Measurements from ENCODE around the gene CTNNA3. TPM values are rescaled to one million over a fixed set of nuclear protein-coding genes. Genes with fewer than 3 reads are reported as not detected.
A peak's percentile ranks its signal among the peaks of the same experiment; 100 is the strongest.

The CTNNA3 gene
- total RNA-seq, 1 donor from 2014 or later = not detected

DNA sequence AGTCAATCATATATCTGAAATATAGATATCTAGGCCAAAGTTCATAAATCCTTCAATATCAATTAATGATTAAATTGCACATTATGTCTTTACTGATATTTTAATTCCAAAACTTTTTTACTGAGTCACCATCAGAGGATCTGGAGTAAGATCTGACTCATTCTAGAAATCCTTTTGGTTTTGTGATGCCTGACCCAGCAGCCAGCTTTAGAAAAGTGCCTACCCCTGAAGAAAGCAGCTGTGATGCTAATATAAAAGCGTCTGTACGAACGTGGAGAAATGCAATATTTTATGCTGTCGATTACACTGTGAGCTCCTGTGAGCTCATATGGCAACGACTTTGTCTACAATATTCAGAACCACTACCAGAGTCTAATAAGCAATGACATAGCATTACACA, 912.7 kb downstream of the CTNNA3 start:
- DNase-seq (ENCODE audit: extremely low read depth, low read depth, low spot score) = no peak

DNA sequence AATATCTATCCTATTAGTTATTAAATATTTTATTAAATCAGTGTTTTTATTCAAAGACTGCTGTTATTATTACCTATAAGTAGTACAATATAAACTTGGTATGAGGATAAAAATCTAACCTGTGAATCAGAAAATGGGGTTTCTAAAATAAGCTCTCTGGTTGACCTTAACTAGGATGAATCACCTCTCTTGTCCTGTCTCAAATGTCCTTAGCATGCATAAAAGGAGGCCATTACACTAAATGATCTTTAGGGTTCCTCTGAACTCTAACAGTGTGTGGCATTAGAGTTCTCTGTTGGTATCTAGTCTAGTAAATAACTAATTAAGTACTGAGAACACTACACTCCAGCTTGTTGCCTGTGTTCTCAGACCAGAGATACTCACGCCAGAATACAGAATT, 913.2 kb downstream of the CTNNA3 start:
- no peak for DNase-seq (ENCODE audit: extremely low read depth, low read depth, low spot score)

DNA sequence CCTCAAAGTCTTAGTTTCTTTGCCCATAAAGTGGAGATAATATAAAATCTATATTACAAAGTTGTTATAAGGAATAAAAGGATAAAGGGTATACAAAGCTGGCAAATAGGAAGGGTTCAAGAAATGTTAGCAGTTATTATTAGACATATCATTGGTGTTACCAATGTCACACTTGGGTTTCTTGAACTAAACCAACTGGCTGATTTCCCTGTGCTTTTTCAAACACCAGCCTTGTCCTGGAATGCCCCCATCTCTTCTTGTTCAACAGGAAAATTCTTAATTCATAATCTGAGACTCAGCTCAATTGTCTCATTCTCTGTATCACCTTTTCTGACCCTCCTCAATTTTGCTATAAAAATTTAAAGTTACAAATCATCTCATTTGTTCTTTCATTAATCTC, 913.9 kb downstream of the CTNNA3 start:
- DNase-seq (ENCODE audit: extremely low read depth, low read depth, low spot score) = no peak

DNA sequence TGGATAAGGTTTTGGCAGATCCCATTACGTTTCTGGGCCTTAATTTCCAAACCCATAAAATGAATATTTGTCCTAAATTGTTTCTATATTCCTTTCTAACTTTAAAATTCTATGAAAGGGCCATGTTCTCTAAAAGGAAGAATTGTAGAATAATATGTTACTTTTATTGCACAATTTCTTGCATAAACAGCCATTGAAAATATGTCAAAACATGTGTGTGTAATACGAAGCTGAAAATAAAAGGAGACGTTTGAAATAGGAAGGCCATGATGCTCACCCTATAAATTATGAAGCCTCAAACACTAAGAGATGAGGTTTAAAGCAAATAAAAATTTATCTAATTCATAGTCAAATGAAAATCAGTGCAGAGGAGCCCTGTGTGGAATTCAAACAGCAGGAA, 915.2 kb downstream of the CTNNA3 start:
- DNase-seq (ENCODE audit: extremely low read depth, low read depth, low spot score) = no peak

DNA sequence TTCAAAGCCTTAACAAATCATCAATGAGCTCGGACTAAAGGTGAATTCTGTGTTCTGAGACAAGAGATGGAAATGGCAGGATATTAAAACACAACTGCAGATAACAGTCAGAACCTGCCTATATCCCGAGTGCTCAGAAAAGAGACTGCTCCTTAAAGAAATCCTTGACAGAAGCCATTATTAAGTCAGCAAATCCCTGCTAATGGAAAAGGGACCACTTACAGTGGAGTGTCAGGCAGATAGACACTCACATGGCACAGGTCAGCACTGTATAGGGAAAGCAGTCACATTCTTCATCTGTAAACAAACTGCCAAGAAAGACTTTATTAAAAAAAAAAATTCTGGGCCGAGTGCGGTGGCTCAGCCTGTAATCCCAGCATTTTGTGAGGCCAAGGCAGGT, 917.6 kb downstream of the CTNNA3 start:
- DNase-seq (ENCODE audit: extremely low read depth, low read depth, low spot score) = no peak

DNA sequence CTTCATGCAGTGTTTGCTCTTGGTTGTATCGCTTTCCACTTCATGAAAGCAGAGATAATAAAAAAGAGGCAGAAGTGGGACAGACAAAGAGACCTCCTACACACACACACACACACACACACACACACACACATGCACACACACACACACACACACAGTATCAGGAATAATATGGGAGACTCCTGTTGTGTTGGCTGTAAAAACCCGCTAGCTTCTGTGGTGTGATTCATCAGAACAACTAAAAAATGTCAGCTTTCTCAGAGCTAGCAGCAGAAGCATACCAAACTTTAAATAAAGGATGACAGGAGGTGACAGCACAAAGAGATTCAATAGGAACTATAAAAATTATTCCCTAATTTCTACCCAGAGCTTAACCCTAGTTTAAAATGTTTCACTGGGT, 918.3 kb downstream of the CTNNA3 start:
- DNase-seq (ENCODE audit: extremely low read depth, low read depth, low spot score) = no peak

DNA sequence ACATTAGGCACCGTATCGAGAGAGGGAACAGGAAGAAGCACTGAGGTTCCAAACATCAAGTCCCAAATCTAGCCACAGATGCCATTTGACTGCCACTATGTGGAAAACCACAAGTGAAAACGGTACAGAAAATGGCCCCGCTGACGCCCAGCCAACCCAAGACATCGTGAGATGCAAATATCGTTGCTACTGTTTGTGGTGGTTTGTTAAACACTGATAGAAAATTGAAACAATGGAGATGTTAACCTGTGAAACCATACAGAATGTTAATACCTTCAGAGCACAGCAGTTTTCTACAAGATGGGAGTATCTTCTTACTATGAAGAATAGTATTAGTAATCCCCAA, 922.5 kb downstream of the CTNNA3 start:
- no peak for DNase-seq (ENCODE audit: extremely low read depth, low read depth, low spot score)

DNA sequence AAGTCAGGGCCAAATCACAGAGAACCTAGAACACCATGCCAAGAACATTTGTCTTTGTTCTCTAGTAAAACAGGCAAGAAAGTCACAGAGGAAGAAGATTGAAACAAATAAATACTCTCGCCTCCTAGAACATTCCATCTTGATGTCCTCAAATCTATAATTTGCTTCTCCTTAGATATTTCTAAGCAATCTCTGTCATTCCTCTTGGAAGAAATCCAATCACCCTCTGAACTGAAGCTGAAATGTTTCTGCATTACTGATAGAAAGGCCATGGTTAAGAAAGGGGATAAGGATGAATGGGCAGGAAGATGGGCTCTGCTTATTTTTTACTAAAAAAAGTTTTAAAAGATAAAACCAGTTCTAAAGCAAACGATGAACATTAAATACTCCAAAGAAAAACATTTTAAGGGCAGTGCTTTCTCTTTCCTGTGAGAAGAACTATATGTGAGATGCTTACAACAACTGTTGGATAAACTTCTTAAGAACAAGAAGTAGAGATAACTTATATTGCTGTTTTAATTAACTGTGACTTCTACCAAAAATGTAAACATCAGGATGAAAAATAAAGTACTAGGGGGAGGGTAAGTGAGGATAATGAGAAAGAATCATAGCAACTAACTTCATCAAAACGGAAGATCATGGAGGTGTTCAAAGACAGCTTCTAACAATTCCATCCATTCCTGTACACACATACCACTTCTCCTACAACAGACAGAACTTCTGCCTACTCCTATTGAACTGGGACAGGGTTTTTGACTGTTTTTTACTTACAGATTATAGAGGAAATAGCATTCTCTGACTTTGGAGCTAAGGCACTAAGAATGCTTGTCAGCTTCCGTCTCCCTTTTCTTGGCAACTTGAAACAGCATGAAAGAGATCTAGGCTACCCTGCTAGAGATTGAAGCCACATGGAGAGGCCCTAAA, 923.2 kb downstream of the CTNNA3 start:
- no peak for DNase-seq (ENCODE audit: extremely low read depth, low read depth, low spot score)

DNA sequence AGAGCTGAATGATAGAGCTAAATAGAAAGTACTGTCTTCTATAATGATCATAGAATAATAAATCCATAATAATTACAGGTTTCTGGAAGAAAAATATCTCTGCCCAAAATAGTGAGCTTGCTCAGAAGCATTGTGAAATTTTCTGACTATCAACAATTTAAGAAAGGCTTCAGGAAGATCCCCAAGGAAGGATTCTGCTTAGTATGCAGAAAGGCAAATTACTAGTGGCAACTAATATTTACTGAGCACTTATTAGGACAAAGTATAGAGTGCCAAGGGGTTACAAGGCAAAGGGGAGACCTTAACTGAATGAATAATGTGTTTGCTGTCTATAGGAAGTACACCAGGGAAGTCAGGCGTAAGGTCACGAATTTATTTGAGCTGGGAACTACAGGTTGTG, 928.3 kb downstream of the CTNNA3 start:
- no peak for DNase-seq (ENCODE audit: extremely low read depth, low read depth, low spot score)

DNA sequence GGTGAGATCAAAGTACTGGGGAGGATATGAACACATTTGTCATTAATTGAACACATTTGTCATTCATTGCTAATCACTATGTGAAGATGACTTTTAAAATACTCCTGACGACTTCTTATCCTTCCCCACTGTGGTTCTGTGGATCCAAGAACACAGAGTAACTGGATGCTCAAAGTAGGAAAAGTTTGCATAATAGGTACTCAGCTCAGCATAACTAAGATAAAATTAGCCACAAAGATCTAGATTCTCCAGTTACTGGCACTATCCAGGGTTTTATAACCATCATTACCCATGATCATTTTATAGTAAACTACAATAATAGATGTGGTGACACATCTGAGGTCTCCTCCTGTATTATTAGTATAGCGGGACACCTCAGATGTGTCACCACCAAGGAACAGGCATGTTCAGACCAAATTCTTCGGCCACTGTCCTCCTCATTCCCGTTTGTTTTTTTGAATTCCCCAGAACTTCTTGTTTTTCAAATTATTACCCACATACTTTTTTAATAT, 933.7 kb downstream of the CTNNA3 start:
- DNase-seq (ENCODE audit: extremely low read depth, low read depth, low spot score) = no peak

DNA sequence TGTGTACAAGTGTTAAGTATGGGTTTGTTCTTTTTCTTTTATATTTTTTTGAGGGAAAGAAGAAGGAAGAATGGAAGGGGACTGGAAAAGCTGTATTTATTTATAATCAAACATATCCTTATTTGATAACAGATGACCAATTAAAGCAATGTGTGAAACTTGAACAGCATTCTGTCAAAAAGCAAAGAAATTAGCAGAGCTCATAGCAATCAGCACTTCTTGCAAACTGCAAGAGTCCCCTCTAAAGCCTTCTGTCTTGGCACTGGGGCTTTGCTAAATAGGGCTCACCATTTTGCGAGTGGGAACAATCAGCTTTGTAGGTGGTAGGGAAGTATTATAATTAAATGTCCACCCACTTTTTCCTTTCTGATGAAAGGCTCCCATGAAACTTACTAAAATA, 935.1 kb downstream of the CTNNA3 start:
- DNase-seq (ENCODE audit: extremely low read depth, low read depth, low spot score) = no peak

DNA sequence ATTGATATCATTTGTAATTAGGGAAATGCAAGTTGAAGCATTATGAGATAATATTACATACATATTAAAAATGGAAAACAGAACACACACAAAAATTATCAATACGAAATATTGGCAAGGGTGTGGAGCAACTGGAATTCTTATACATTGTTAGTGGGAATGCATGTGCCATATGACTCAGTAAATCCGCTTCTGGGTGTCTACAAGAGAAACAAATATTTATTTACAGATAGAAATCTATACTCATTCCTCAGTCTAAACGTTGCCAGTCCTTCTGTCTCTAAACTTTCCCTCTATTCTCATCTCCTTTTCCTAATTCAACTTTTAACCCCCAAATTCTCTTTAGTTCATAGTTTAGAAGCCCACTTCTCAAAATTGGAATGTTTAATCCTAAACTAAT, 940.5 kb downstream of the CTNNA3 start:
- no peak for DNase-seq (ENCODE audit: extremely low read depth, low read depth, low spot score)

DNA sequence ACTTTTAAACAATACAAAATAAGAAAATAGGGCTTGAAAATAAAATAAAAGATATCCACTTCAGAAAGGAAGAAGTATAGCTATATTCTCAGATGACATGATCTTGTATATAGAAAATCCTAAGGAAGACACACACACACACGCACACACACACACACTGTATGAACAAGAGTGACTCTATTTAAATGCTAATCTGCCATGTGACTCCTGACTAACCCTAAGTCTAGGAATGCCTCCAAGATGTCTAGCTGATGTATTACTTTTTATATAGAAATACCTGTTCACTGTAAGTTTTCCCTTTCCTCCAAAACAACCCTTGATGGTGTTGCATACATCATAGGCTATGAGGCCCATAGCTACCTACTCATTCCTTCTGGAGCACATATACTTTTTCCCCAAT, 943.3 kb downstream of the CTNNA3 start:
- no peak for DNase-seq (ENCODE audit: extremely low read depth, low read depth, low spot score)

DNA sequence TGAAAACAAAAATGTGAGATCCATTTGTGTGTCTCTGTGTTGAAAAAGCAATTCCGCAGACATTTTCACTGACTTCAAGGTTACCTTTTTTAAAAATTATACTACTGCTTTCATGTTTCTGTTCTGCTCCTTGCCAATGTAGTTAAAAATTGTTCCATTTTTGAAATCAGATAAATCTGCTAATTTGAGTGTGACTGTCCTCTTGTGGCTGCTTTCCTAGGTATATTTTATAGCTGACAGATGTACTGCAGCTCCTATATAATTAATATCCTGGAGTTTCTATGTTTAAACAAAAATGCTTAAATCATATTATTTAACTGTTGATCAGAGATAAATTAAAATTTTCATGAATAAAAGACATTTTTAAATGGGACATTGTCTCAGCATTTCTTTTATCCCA, 947.8 kb downstream of the CTNNA3 start:
- DNase-seq (ENCODE audit: extremely low read depth, low read depth, low spot score) = no peak

DNA sequence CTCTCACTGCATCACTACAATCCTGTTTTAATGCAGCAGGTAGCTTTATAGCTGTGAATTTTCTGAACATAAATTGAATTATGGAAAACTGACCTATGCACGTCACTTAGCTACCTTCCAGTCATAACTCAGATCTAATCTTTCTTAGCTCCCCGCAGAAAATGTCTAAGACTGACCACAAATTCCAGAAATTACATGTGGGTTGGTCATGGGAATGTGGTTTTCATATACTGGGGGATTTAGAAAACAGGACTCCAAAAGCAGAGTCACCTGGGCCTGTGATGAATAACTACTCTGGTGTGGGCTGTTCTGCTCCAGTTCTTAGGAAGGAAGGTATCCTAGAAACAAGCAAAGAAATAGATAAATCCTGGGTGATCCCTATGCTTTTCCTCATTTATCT, 948.5 kb downstream of the CTNNA3 start:
- peak; percentile 2 for DNase-seq (ENCODE audit: extremely low read depth, low read depth, low spot score)

DNA sequence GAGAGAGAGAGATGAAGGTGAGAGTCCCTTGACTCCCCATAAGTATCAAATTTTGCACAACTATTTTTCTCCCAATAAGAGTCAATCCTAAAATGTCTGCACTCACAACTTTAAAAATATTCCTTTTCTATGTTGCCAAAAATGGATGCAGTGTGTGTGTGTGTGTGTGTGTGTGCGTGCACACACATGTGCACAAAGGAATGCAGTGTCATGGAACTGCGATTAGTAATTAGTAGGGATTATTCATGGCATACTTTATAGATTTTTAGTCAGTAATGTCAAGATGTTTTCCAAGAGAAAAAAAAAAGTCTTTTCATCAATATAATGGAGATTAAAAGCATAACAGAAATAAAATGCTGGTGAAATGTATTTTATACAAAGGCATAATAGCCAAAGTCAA, 949.3 kb downstream of the CTNNA3 start:
- no peak for DNase-seq (ENCODE audit: extremely low read depth, low read depth, low spot score)

DNA sequence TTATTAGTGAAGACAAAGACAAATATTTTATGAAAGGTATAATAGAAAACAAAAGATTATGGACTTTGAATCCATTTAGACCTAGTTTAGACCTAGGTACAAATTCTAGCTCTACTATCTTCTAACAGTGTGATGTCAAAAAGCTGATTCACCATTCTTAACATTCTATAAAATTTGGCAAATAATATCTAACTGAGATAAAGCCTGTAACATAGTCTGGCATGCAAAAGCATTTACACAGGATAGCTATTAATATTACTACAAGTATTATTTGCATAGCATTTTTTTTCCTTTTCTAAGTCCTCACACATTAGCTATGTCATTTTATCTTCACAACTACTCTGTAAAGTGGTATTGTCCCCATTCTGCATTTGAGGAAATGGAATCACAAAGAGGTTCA, 949.7 kb downstream of the CTNNA3 start:
- no peak for DNase-seq (ENCODE audit: extremely low read depth, low read depth, low spot score)

DNA sequence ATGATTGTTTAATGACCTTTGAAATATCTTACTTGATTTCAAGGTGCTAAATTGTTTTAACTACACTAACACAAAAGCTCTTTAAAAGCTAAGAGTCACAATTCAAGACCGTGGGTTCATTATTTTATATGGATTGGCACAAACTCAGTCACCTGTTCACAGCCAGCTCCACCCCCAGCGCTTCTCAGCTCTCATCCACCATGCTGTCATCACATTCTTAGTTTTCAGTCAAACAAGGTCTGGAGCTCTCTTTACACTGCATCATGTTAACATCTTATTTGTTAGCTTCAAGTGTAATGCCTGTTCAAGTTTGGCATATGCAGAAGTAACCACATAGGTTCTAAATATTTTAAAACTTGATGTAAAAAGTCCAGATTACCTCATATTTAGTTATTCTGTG, 951.1 kb downstream of the CTNNA3 start:
- no peak for DNase-seq (ENCODE audit: extremely low read depth, low read depth, low spot score)

DNA sequence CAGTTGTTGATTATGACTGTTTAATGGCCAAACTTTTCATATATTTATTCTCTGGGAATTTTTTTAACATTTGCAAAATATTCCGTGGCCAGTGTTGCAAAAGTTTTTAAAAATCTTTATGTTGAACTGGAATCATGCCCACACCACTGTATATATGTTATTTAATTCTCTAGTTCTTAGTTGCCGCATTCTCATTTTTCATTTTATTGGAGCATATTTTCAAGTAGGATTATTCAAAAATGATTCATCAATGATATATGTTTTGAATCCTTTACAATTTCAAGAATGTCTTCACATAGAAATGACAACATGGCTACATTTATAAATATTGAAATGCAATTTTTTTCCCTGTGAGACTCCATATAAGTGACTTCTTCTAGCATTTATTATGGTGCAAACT, 958.8 kb downstream of the CTNNA3 start:
- no peak for DNase-seq (ENCODE audit: extremely low read depth, low read depth, low spot score)

DNA sequence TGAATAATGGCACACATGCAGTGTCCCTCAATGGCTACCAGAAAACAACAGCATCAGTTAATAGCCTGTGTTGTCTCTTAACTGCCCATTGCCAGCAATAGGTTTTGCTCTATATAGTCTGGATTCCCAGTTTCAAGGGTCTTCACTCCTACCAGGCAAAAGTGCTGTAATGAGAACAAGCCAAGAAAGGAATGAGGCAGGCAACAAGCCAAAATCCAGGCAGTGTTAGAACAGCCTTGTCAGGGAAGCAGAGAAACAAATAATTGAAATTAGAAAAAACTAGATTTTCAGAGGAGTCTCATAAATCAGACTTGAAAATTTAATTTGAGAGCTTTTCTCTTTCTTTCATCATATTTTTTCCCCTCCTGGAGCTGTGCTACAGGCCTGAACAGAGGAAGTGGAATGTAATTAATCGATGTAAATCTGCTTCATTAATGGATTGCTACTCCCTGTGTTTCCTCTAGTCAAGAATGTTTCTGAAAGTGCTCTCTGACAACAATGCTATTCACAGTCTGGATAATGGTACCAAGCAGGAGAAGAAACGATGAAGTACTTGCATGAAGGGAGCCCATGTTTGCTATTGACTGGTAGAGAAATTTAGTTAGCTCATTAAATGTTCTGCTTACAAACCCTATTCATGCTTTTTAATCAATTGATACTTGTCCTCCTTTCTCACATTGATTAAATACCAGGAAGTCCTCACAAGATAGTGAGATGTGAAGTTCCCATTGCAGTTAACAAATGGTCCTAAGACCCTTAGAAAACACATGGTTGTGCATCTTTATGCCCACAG, 972.2 kb downstream of the CTNNA3 start:
- no peak for DNase-seq (ENCODE audit: extremely low read depth, low read depth, low spot score)

DNA sequence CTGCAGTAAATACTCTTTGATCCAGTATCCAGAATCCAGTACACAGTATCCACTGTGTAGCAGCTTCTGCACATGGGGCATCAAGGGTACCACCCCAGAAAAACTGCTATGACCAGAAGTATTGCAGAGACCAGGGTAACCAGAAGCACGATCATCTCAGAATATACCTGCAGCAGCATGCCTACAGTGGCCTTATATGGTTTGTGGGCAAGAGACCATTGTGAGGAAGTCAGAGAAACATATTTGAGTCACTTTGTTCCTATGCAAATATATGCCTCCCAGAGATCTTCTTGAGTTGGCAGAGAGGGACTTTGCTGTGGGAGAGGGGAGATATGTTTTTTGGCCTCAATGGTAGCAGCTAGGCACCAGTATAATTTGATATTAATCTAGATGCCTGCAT, 976.5 kb downstream of the CTNNA3 start:
- DNase-seq (ENCODE audit: extremely low read depth, low read depth, low spot score) = no peak
